Ectodermal cell (in vitro differentiated cells): ENCODE measurements around the gene NDFIP1. TPM values are rescaled to one million over a fixed set of nuclear protein-coding genes. Genes with fewer than 3 reads are reported as not detected.

Experiments used
- H3K27ac ChIP-seq: 2 replicates; pipeline ENCODE4 v1.7.0; 2013; ENCODE audit warnings: mild to moderate bottlenecking, low read depth, low read length; ENCODE audit not compliant: insufficient read depth, poor library complexity, severe bottlenecking
- H3K27me3 ChIP-seq: 2 replicates; pipeline ENCODE4 v1.7.0; 2013; ENCODE audit warnings: mild to moderate bottlenecking, low read length; ENCODE audit not compliant: insufficient read depth, control insufficient read depth, poor library complexity, severe bottlenecking
- H3K36me3 ChIP-seq: one replicate; pipeline ENCODE4 v1.7.0; 2013; ENCODE audit warnings: low read length; ENCODE audit not compliant: control insufficient read depth, insufficient read depth
- H3K4me1 ChIP-seq: one replicate; pipeline ENCODE4 v1.7.0; 2013; ENCODE audit warnings: low read length; ENCODE audit not compliant: control insufficient read depth, insufficient read depth
- H3K4me3 ChIP-seq: 2 replicates; pipeline ENCODE4 v1.7.0; 2013; ENCODE audit warnings: low read depth, low read length, control low read depth; ENCODE audit not compliant: insufficient read depth
- H3K9me3 ChIP-seq: 2 replicates; pipeline ENCODE4 v1.7.0; 2013; ENCODE audit warnings: mild to moderate bottlenecking, low read length, moderate library complexity; ENCODE audit not compliant: control insufficient read depth
- WGBS, 2 experiments: methylation state at CpG; one replicate each; pipeline ENCODE4 v1.1.7; 2013; ENCODE audit warnings: missing lambda C conversion rate in 2 of 2; 5-methylcytosine and 5-hydroxymethylcytosine counted together
- polyA plus RNA-seq, 4 experiments: library from polyadenylated mRNA; stranded (reverse); fragments of 50-300 nt; gene quantifications; one replicate each; pipeline ENCODE4 v1.2.3, GENCODE V29; 2013

Gene NDFIP1
- polyA plus RNA-seq (2013, experiment 1 of 4) = 36.8 TPM
- 37.1 TPM for polyA plus RNA-seq (2013, experiment 2 of 4)
- 29.7 TPM for polyA plus RNA-seq (2013, experiment 3 of 4)
- 32.2 TPM for polyA plus RNA-seq (2013, experiment 4 of 4)

GRCh38 chr5:142108432-142109330 lies at the start of gene NDFIP1:
TSS of gene NDFIP1 (plus strand) at chr5:142108779. CDS start at chr5:142108975, 196 bp downstream.
- peak within 1 kb of the TSS; percentile 60 for H3K27ac ChIP-seq
- H3K4me3 ChIP-seq = peak within 1 kb of the TSS; percentile 81
- no peaks in the 10 kb centered on the region for H3K36me3 ChIP-seq
- H3K4me1 ChIP-seq = no peaks in the 10 kb centered on the region
- H3K9me3 ChIP-seq = no peaks in the 10 kb centered on the region
- WGBS, 2 experiments = 3% methylated on average over 103 of the region's 103 CpGs
- H3K27me3 ChIP-seq = peaks cover 17% of the 10 kb centered on the region

- no peaks in the 10 kb centered on the region for H3K9me3 ChIP-seq
- no peaks in the 10 kb centered on the region for H3K36me3 ChIP-seq
- no peak overlapping the region for H3K27ac ChIP-seq
- H3K27me3 ChIP-seq = no peaks in the 10 kb centered on the region
- no peak overlapping the region for H3K4me3 ChIP-seq
- 92 to 100% methylated on average over 1 of the region's 1 CpG for WGBS, 2 experiments
- H3K4me1 ChIP-seq = peaks cover 3% of the 10 kb centered on the region
Observed at GRCh38 chr5:142059304-142059940, 49.2 kb upstream of the NDFIP1 start.

DNA sequence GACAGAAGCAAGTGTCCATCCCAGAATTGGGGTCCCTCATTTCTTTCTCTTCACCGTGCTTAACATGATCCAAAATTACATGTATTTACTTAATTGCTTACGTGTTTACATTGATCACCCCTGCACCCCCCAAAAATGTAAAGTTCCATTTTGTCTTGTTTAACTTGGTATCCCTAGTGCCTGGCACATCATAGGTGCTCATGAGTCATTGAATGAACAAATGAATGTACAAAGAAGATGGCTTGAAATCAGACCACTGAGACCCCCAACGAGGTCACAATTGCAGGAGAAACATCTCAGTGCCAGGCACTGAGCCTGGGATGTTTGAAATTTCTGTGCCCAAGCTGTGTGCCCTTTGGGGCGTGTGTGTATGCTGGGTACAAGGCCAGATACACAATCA lies 45.2 kb upstream of the NDFIP1 start:
- H3K4me3 ChIP-seq = no peak overlapping the region
- no peaks in the 10 kb centered on the region for H3K27me3 ChIP-seq
- peaks cover 6% of the 10 kb centered on the region for H3K4me1 ChIP-seq
- H3K27ac ChIP-seq = peak overlapping the region; percentile 88
- WGBS, 2 experiments = 69 to 75% methylated on average over 4 of the region's 4 CpGs
- no peaks in the 10 kb centered on the region for H3K36me3 ChIP-seq
- no peaks in the 10 kb centered on the region for H3K9me3 ChIP-seq

DNA sequence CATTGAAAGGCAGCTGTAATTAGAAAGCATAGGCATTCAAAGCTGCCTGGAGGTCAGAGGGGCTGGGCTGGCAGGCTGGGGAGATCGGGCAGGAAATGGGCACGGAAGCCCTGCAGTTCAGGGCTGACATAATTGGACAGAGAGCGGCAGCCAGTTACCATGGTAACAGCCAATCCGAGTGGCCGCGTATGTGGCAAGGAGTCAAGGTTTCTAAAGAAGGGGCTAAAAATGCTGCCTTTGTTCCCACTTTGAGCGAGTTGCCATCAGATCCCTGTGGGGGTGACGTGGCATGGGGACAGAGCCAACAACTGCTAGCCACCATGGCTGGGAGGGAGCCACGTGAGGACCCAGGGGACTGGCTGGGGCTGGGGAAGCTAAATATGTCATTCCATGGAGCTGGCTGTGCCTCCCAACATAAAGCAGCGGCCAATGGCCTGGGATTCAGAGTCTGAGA lies 44.7 kb upstream of the NDFIP1 start:
- WGBS, 2 experiments = 13 to 17% methylated on average over 10 of the region's 10 CpGs
- Histone ChIP-seq H3K27me3 (no peaks in the 10 kb centered on the region), H3K36me3 (no peaks in the 10 kb centered on the region), H3K4me1 (peaks cover 6% of the 10 kb centered on the region), H3K4me3 (peak overlapping the region; percentile 14), H3K9me3 (no peaks in the 10 kb centered on the region), H3K27ac (peak overlapping the region; percentile 88)

DNA sequence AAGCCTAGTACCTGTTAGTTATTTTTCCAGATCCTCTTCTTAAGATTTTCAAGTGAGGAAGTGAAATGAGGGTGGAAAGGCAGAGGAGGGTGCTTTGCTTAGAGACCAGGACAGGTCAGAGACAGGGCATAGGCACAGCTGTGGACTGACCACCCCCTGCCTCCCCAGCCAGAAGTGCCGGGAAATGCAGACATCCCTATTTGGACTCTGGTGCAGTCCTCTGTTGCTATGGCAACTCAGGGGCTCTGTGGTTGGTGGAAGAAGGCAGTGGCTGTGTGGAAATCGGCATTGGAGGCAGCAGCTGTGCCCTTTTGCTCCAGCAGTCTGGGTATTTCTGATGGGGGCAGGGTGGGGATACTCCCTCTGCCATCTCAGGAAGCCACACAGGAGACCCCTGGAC lies 43.3 kb upstream of the NDFIP1 start:
- Histone ChIP-seq H3K27me3 (peaks cover 3% of the 10 kb centered on the region), H3K9me3 (no peaks in the 10 kb centered on the region), H3K27ac (no peak overlapping the region), H3K36me3 (no peaks in the 10 kb centered on the region), H3K4me3 (no peak overlapping the region), H3K4me1 (peaks cover 7% of the 10 kb centered on the region)
- WGBS, 2 experiments = 44 to 58% methylated on average over 2 of the region's 2 CpGs

DNA sequence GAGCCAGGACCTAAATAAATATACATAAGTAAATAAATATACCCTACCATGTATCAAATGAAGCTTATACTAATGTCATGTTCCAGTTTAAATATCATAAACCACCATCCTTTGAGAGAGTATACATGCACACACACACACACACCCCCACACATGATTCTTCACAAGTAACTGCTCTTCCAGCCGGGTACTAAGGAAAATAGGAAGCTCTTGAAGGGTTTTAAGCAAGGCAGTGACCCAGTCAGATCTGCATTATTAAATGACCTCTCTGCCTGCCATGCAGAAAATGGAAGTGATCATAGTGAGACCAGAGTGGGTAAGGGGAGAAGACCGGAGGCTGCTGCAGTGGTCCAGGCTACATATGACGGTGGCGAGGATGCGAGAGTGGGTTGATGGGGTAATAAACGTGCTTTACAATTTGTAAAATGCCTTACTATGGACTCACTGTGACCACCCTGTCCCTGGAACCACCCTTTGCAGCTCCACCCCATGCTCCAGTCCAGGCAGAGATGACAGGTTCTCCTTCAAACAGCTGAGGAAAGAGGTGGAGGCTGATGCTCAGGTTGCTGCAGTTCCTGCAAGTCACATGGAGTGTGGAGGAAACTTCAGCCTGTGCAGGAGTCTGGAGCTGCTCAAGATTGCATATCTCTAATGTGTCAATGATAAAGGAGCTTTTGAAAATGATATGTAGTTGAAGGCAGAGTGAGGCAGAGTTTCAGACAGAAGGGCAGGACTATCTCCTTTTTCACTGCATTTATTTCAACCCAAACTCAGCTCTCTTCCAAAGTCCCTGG lies 38.8 kb upstream of the NDFIP1 start:
- WGBS, 2 experiments = 90 to 95% methylated on average over 6 of the region's 6 CpGs
- Histone ChIP-seq H3K27ac (no peak overlapping the region), H3K27me3 (peaks cover 7% of the 10 kb centered on the region), H3K9me3 (no peaks in the 10 kb centered on the region), H3K36me3 (no peaks in the 10 kb centered on the region), H3K4me3 (no peak overlapping the region), H3K4me1 (peaks cover 8% of the 10 kb centered on the region)

GRCh38 chr5:142070734-142071133 lies 37.8 kb upstream of the NDFIP1 start:
- Histone ChIP-seq H3K4me1 (peaks cover 8% of the 10 kb centered on the region), H3K36me3 (no peaks in the 10 kb centered on the region), H3K9me3 (no peaks in the 10 kb centered on the region), H3K4me3 (no peak overlapping the region), H3K27ac (no peak overlapping the region), H3K27me3 (peaks cover 7% of the 10 kb centered on the region)

DNA sequence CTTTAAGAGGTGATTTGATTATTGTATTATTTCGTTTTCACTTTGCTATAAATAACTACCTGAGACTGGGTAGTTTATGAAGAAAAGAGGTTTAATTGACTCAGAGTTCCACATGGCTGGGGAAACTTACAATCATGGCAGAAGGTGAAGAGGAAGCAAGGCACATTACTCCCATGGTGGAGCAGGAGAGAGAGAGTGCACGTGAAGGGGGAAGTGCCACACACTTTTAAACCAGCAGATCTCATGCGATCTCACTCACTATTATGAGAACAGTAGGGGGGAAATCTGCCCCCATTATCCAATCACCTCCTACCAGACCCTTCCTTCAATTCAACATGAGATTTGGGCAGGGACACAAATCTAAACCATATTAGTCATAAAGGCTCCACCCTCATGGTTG lies 36.1 kb upstream of the NDFIP1 start:
- Histone ChIP-seq H3K27ac (no peak overlapping the region), H3K4me3 (no peak overlapping the region), H3K9me3 (no peaks in the 10 kb centered on the region), H3K36me3 (no peaks in the 10 kb centered on the region), H3K27me3 (peaks cover 7% of the 10 kb centered on the region), H3K4me1 (peaks cover 8% of the 10 kb centered on the region)
- 93 to 97% methylated on average over 3 of the region's 3 CpGs for WGBS, 2 experiments

- WGBS, 2 experiments = 97 to 98% methylated on average over 1 to 2 of the region's 2 CpGs
- Histone ChIP-seq H3K36me3 (no peaks in the 10 kb centered on the region), H3K27me3 (peaks cover 7% of the 10 kb centered on the region), H3K4me3 (no peak overlapping the region), H3K9me3 (no peaks in the 10 kb centered on the region), H3K27ac (no peak overlapping the region), H3K4me1 (peaks cover 8% of the 10 kb centered on the region)
Observed at GRCh38 chr5:142073362-142073988, 35.1 kb upstream of the NDFIP1 start.
